IMR-90 (cell line): ENCODE measurements around the gene PLXND1. TPM values are rescaled to one million over a fixed set of nuclear protein-coding genes. Genes with fewer than 3 reads are reported as not detected.
A peak's percentile ranks its signal among the peaks of the same experiment; 100 is the strongest.

Source experiments
- ATAC-seq: fragments of 200-7000 bp; cut with Tn5 transposase; 2 replicates; pipeline ENCODE4 v1.9.1; 2020; ENCODE audit warnings: low read depth, mild to moderate bottlenecking, moderate library complexity
- BruUV-seq: library from RNA; stranded (reverse); fragments of 400-500 nt; replicated peaks from 2 replicates; lab custom pipeline; 2021; lab: Mats Ljungman, UMichigan
- CTCF ChIA-PET: fragments of 300-600 bp; formaldehyde crosslinking; extraction: SDS; loops from one replicate; lab custom pipeline; 2021; ENCODE audit warnings: antibody characterized with exemption; lab: Yijun Ruan, JAX
- POLR2A ChIA-PET: fragments of 300-600 bp; sonication (Branson Sonifier 250); formaldehyde crosslinking; loops from one replicate; lab custom pipeline; 2022; ENCODE audit warnings: antibody characterized with exemption; ENCODE audit not compliant: unreplicated experiment; lab: Charles Lee
- DNase-seq: peaks from one replicate; pipeline ENCODE4 v3.0.0; 2013
- H2AFZ ChIP-seq: replicated peaks from 2 replicates; pipeline ENCODE3; 2013; ENCODE audit warnings: low read length, mild to moderate bottlenecking; ENCODE audit not compliant: poor library complexity
- H2AK5ac ChIP-seq: 2 replicates; pipeline ENCODE4 v1.6.1; 2013; ENCODE audit warnings: low read depth, low read length, inconsistent platforms
- H2AK9ac ChIP-seq: replicated peaks from 2 replicates; pipeline ENCODE3; 2013; ENCODE audit warnings: mild to moderate bottlenecking, low read depth, low read length, moderate library complexity; ENCODE audit not compliant: poor library complexity
- H2BK120ac ChIP-seq: 2 replicates; pipeline ENCODE4 v1.6.1; 2013; ENCODE audit warnings: low read depth, low read length, inconsistent platforms
- H2BK15ac ChIP-seq: 3 replicates; pipeline ENCODE4 v1.6.1; 2013; ENCODE audit warnings: low read depth, low read length, inconsistent platforms
- H2BK20ac ChIP-seq: 2 replicates; pipeline ENCODE4 v1.6.1; 2013; ENCODE audit warnings: low read depth, mild to moderate bottlenecking, inconsistent platforms, low read length, moderate library complexity
- H2BK5ac ChIP-seq: 2 replicates; pipeline ENCODE4 v1.6.1; 2013; ENCODE audit warnings: mild to moderate bottlenecking, low read depth, low read length, inconsistent platforms; ENCODE audit not compliant: poor library complexity, severe bottlenecking
- H3K14ac ChIP-seq: replicated peaks from 2 replicates; pipeline ENCODE4 v1.6.1; 2013; ENCODE audit warnings: low read depth, low read length, inconsistent platforms
- H3K18ac ChIP-seq: 2 replicates; pipeline ENCODE4 v1.6.1; 2013; ENCODE audit warnings: low read depth, low read length, control low read depth
- H3K23ac ChIP-seq: 2 replicates; pipeline ENCODE4 v1.6.1; 2013; ENCODE audit warnings: low read depth, low read length, inconsistent platforms
- H3K27ac ChIP-seq: 2 replicates; pipeline ENCODE4 v1.5.1; 2013; ENCODE audit warnings: mild to moderate bottlenecking, control low read depth, low read length; ENCODE audit not compliant: insufficient read depth
- H3K27me3 ChIP-seq: 2 replicates; pipeline ENCODE4 v1.6.1; 2013; ENCODE audit warnings: low read length; ENCODE audit not compliant: control insufficient read depth, insufficient read depth
- H3K36me3 ChIP-seq: 2 replicates; pipeline ENCODE4 v1.6.1; 2013; ENCODE audit warnings: low read length, mixed read lengths; ENCODE audit not compliant: control insufficient read depth, insufficient read depth
- H3K4ac ChIP-seq: 2 replicates; pipeline ENCODE4 v1.6.1; 2013; ENCODE audit warnings: low read depth, low read length, inconsistent platforms
- H3K4me1 ChIP-seq: 2 replicates; pipeline ENCODE4 v1.6.1; 2013; ENCODE audit warnings: low read length, mixed read lengths; ENCODE audit not compliant: control insufficient read depth, insufficient read depth
- H3K4me2 ChIP-seq: 2 replicates; pipeline ENCODE4 v1.6.1; 2013; ENCODE audit warnings: low read depth, mild to moderate bottlenecking, control low read depth, low read length, moderate library complexity
- H3K4me3 ChIP-seq: 2 replicates; pipeline ENCODE4 v1.5.1; 2013; ENCODE audit warnings: low read depth, mild to moderate bottlenecking, control low read depth, low read length, moderate library complexity; ENCODE audit not compliant: insufficient read depth
- H3K56ac ChIP-seq: 2 replicates; pipeline ENCODE4 v1.6.1; 2013; ENCODE audit warnings: low read length, inconsistent platforms; ENCODE audit not compliant: insufficient read depth; ENCODE audit errors: extremely low read depth
- H3K79me1 ChIP-seq, 2 experiments: 2 replicates each; pipeline ENCODE4 v1.6.1; 2013; ENCODE audit warnings: low read length in 2 of 2, inconsistent platforms in 1 of 2, low read depth in 1 of 2
- H3K9ac ChIP-seq: 2 replicates; pipeline ENCODE4 v1.6.1; 2013; ENCODE audit warnings: low read depth, low read length, control low read depth
- H3K9me1 ChIP-seq: 2 replicates; pipeline ENCODE4 v1.6.1; 2013; ENCODE audit warnings: low read length, inconsistent platforms; ENCODE audit not compliant: insufficient read depth
- H3K9me3 ChIP-seq: 2 replicates; pipeline ENCODE4 v1.6.1; 2013; ENCODE audit warnings: low read length; ENCODE audit not compliant: control insufficient read depth, insufficient read depth
- H4K20me1 ChIP-seq: 2 replicates; pipeline ENCODE4 v1.6.1; 2013; ENCODE audit warnings: low read length, inconsistent platforms; ENCODE audit not compliant: insufficient read depth
- H4K5ac ChIP-seq: 2 replicates; pipeline ENCODE4 v1.6.1; 2013; ENCODE audit warnings: mild to moderate bottlenecking, low read depth, low read length, control low read depth
- H4K8ac ChIP-seq, 2 experiments: 2 replicates each; pipeline ENCODE4 v1.6.1; 2013; ENCODE audit warnings: low read depth in 2 of 2, low read length in 2 of 2, control low read depth in 1 of 2, inconsistent platforms in 1 of 2
- H4K91ac ChIP-seq: 2 replicates; pipeline ENCODE4 v1.6.1; 2013; ENCODE audit warnings: low read depth, low read length, inconsistent platforms; ENCODE audit not compliant: insufficient read depth
- CHD1 ChIP-seq: IDR thresholded peaks from 2 replicates; pipeline ENCODE4 v1.6.1; 2012; ENCODE audit warnings: low read depth, low read length, improper control_type of control experiment
- FOS ChIP-seq: fragments of 150-350 bp; IDR thresholded peaks from 2 replicates; pipeline ENCODE4 v1.6.1; 2016; ENCODE audit warnings: low read depth, low read length
- MXI1 ChIP-seq: IDR thresholded peaks from 2 replicates; pipeline ENCODE4 v1.6.1; 2012; ENCODE audit warnings: low read depth, mild to moderate bottlenecking, low read length, moderate library complexity, borderline replicate concordance
- WGBS, 2 experiments: methylation state at CpG; one replicate each; pipeline versions ENCODE4 v1.1.5 to v1.1.7; 2013; ENCODE audit warnings: missing lambda C conversion rate in 2 of 2; ENCODE audit not compliant: insufficient read length in 1 of 2; ENCODE audit errors: extremely low coverage in 2 of 2; 5-methylcytosine and 5-hydroxymethylcytosine counted together
- dilution Hi-C: fragments of 300-500 bp; cut with HindIII; formaldehyde crosslinking; loops from one replicate; pipeline ENCODE4 v1.14.3; 2018; ENCODE audit warnings: low sequenced_read_pairs; ENCODE audit not compliant: unreplicated experiment
- in situ Hi-C: fragments of 300-500 bp; cut with MboI; formaldehyde crosslinking; loops from 3 replicates; pipeline ENCODE4 v1.14.3; 2019; ENCODE audit warnings: low sequenced_read_pairs, inconsistent platforms, mixed read lengths
- intact Hi-C: fragments of 100-400 bp; cut with micrococcal nuclease; formaldehyde crosslinking; loops from 2 replicates; pipeline ENCODE4 v1.10.0; 2022
- polyA plus RNA-seq, 3 experiments: library from polyadenylated mRNA; depleted of rRNA; stranded (reverse); fragments of >200 nt; gene quantifications; 2 replicates each; pipeline ENCODE4 v1.2.3, GENCODE V29; 2012; ENCODE audit warnings: low replicate concordance in 1 of 3
- total RNA-seq: library from RNA; depleted of rRNA; stranded (reverse); fragments of >200 nt; gene quantifications from 2 replicates; pipeline ENCODE4 v1.2.3, GENCODE V29; 2012
- TF ChIP-seq, protein P1 (sequence below): fragments of 150-350 bp; IDR thresholded peaks from 2 replicates; pipeline ENCODE4 v1.6.1; 2017; ENCODE audit warnings: mild to moderate bottlenecking, antibody characterized with exemption, low read length, low read depth
- TF ChIP-seq, protein P2 (sequence below): fragments of 150-350 bp; IDR thresholded peaks from 2 replicates; pipeline ENCODE4 v1.6.1; 2016; ENCODE audit warnings: low read depth, mild to moderate bottlenecking, low read length, moderate library complexity, borderline replicate concordance

The PLXND1 gene
- total and polyA plus RNA-seq, 2 of the 4 experiments (the other 2 are of a cell fraction): 19.2 to 67.1 TPM

DNA sequence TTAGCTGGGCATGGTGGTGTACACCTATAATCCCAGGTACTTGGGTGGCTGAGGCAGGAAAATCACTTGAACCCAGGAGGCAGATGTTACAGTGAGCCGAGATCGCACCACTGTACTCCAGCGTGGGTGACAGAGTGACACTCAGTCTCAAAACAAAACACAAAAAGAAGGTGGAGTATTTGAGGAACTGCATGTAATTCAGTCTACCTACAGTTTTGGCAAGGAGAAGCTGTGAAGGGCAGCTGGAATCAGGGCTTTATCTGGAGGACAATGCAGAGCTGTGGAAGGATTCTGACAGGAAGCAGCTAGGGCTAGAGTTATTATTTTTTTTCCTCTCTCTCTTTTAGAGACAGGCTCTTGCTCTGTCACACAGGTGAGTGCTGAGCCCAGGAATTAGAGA, 56.7 kb downstream of the PLXND1 start:
- Histone ChIP-seq H3K14ac (no peak overlapping the region; the same call in 1 of the 2 replicates), H3K9me3 (no peaks in the 10 kb centered on the region), H2BK120ac (peak overlapping the region; percentile 59; the same call in 1 of the 2 replicates), H2BK5ac (peak overlapping the region; percentile 23), H3K4me1 (peaks cover 4% of the 10 kb centered on the region), H3K23ac (no peak overlapping the region), H3K4me3 (no peak overlapping the region), H2BK15ac (peak overlapping the region; percentile 42; the same call in 1 of the 3 replicates), H4K91ac (peak overlapping the region; percentile 50), H4K5ac (peak overlapping the region; percentile 57; the same call in 1 of the 2 replicates), H2AK5ac (peak overlapping the region; percentile 83), H3K27ac (no peak overlapping the region), H3K18ac (no peak overlapping the region; the same call in 1 of the 2 replicates), H4K20me1 (no peaks in the 10 kb centered on the region), H3K27me3 (no peaks in the 10 kb centered on the region), H3K9me1 (0 out of 2 replicates have a peak, but pooled peaks cover 9% of the 10 kb centered on the region), H3K4ac (peak overlapping the region; percentile 61), H2AFZ (no peak overlapping the region), H3K56ac (no peak overlapping the region), H3K36me3 (no peaks in the 10 kb centered on the region), H3K4me2 (no peak overlapping the region), H3K9ac (no peak overlapping the region), H2BK20ac (no peak overlapping the region), H2AK9ac (peak overlapping the region; percentile 38), H4K8ac (peak overlapping the region in 1 of 2 experiments; percentile 53; a peak in 3 of 4 replicates), H3K79me1 (no peaks in the 10 kb centered on the region)
- dilution Hi-C loops: no loop called here
- no CpG with 5 or more reads among the region's 3 CpGs for WGBS, 2 experiments
- in situ Hi-C loops: no loop called here
- POLR2A ChIA-PET: interaction anchor here (0.6 kb wide), 1 partner anchor 133 kb away, joined by 3 read pairs; no protein-coding TSS in a partner anchor
- intact Hi-C loops: no loop called here
- TF ChIP-seq, protein P1, sequence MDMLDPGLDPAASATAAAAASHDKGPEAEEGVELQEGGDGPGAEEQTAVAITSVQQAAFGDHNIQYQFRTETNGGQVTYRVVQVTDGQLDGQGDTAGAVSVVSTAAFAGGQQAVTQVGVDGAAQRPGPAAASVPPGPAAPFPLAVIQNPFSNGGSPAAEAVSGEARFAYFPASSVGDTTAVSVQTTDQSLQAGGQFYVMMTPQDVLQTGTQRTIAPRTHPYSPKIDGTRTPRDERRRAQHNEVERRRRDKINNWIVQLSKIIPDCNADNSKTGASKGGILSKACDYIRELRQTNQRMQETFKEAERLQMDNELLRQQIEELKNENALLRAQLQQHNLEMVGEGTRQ: no peak
- no peak for TF ChIP-seq CHD1
- TF ChIP-seq, protein P2, sequence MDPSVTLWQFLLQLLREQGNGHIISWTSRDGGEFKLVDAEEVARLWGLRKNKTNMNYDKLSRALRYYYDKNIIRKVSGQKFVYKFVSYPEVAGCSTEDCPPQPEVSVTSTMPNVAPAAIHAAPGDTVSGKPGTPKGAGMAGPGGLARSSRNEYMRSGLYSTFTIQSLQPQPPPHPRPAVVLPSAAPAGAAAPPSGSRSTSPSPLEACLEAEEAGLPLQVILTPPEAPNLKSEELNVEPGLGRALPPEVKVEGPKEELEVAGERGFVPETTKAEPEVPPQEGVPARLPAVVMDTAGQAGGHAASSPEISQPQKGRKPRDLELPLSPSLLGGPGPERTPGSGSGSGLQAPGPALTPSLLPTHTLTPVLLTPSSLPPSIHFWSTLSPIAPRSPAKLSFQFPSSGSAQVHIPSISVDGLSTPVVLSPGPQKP: no peak
- no peak for TF ChIP-seq FOS
- no peak for TF ChIP-seq MXI1
- no peak for ATAC-seq
- DNase-seq: no peak
- no TSS peak for BruUV-seq
- CTCF ChIA-PET: no interaction called here
